GM23338 (cell line): Measurements from ENCODE around the gene CPLANE2. TPM values are rescaled to one million over a fixed set of nuclear protein-coding genes. Genes with fewer than 3 reads are reported as not detected.

ENCODE experiments used
- ATAC-seq: fragments of 200-7000 bp; cut with Tn5 transposase; 3 replicates; pipeline ENCODE4 v1.9.1; 2020
- DNase-seq: peaks from one replicate; pipeline ENCODE4 v3.0.0-alpha.2; 2015; ENCODE audit warnings: low spot score
- H2AFZ ChIP-seq: fragments of 200-600 bp; sonication (generic); 2 replicates; pipeline ENCODE4 v1.8.0; 2016; ENCODE audit warnings: antibody characterized with exemption, mild to moderate bottlenecking, moderate library complexity
- H3F3A ChIP-seq: fragments of 200-600 bp; sonication (generic); replicated peaks from 2 replicates; pipeline ENCODE4 v1.8.0; 2017; ENCODE audit warnings: antibody characterized with exemption, mixed run types, low read depth
- H3K27ac ChIP-seq: fragments of 200-600 bp; sonication (generic); 2 replicates; pipeline ENCODE4 v1.6.1; 2016; ENCODE audit warnings: low read depth
- H3K27me3 ChIP-seq: fragments of 200-600 bp; sonication (generic); 2 replicates; pipeline ENCODE4 v1.8.0; 2016; ENCODE audit warnings: mild to moderate bottlenecking, mixed run types, moderate library complexity; ENCODE audit not compliant: insufficient read depth
- H3K36me3 ChIP-seq: fragments of 200-600 bp; sonication (generic); 2 replicates; pipeline ENCODE4 v1.8.0; 2016; ENCODE audit warnings: mild to moderate bottlenecking; ENCODE audit not compliant: insufficient read depth
- H3K4me1 ChIP-seq: fragments of 200-600 bp; sonication (generic); 2 replicates; pipeline ENCODE4 v1.8.0; 2016; ENCODE audit warnings: mild to moderate bottlenecking, moderate library complexity; ENCODE audit not compliant: insufficient read depth
- H3K4me2 ChIP-seq: fragments of 200-600 bp; sonication (generic); 2 replicates; pipeline ENCODE4 v1.7.1; 2017; ENCODE audit warnings: mixed run types
- H3K4me3 ChIP-seq: fragments of 200-600 bp; sonication (generic); 2 replicates; pipeline ENCODE4 v1.6.1; 2016; ENCODE audit warnings: mixed run types
- H3K79me2 ChIP-seq: fragments of 200-600 bp; sonication (generic); replicated peaks from 2 replicates; pipeline ENCODE4 v1.8.0; 2017; ENCODE audit warnings: mild to moderate bottlenecking; ENCODE audit not compliant: insufficient read depth
- H3K9me2 ChIP-seq: fragments of 200-600 bp; sonication (generic); 2 replicates; pipeline ENCODE4 v1.8.0; 2017; ENCODE audit not compliant: insufficient read depth
- H4K20me1 ChIP-seq: fragments of 200-600 bp; sonication (generic); replicated peaks from 2 replicates; pipeline ENCODE4 v1.8.0; 2017; ENCODE audit warnings: mild to moderate bottlenecking; ENCODE audit not compliant: insufficient read depth
- H3K27ac Mint-ChIP-seq: 2 replicates; pipeline ENCODE4 v1.8.0; 2020; ENCODE audit warnings: inconsistent platforms, mild to moderate bottlenecking, moderate library complexity, mixed read lengths
- H3K27me3 Mint-ChIP-seq: 3 replicates; pipeline ENCODE4 v1.8.0; 2022; ENCODE audit warnings: low read depth, mild to moderate bottlenecking, moderate library complexity, mixed read lengths, inconsistent platforms; ENCODE audit not compliant: insufficient read depth, poor library complexity
- H3K36me3 Mint-ChIP-seq: 3 replicates; pipeline ENCODE4 v1.8.0; 2021; ENCODE audit warnings: low read depth, mild to moderate bottlenecking, inconsistent platforms, moderate library complexity, mixed read lengths
- H3K4me1 Mint-ChIP-seq: 3 replicates; pipeline ENCODE4 v1.8.0; 2020; ENCODE audit warnings: mild to moderate bottlenecking, inconsistent platforms, mixed read lengths
- H3K4me3 Mint-ChIP-seq: 3 replicates; pipeline ENCODE4 v1.8.0; 2021; ENCODE audit warnings: moderate library complexity, mild to moderate bottlenecking, inconsistent platforms, mixed read lengths
- H3K9me3 Mint-ChIP-seq: 3 replicates; pipeline ENCODE4 v1.8.0; 2020; ENCODE audit warnings: moderate library complexity, mild to moderate bottlenecking, inconsistent platforms, mixed read lengths
- CREB1 ChIP-seq: fragments of 250-450 bp; sonication (Bioruptor Pico); IDR thresholded peaks from 2 replicates; pipeline ENCODE4 v1.5.0; 2020; ENCODE audit warnings: low read depth, mild to moderate bottlenecking, moderate library complexity
- CTCF ChIP-seq, 2 experiments: fragments of 200-600 bp in 1 of 2; sonication (generic) in 1 of 2; conservative IDR thresholded peaks; 2 replicates each; pipeline versions ENCODE4 v1.5.1 to v1.6.1; 2016 to 2017; ENCODE audit warnings: antibody characterized with exemption in 2 of 2, low read depth in 2 of 2, mild to moderate bottlenecking in 2 of 2, moderate library complexity in 1 of 2
- ETS1 ChIP-seq: IDR thresholded peaks from 2 replicates; pipeline ENCODE4 v1.6.1; 2016; ENCODE audit warnings: antibody characterized with exemption
- EZH2 ChIP-seq: fragments of 200-600 bp; sonication (generic); IDR thresholded peaks from one replicate; pipeline ENCODE4 v1.8.0; 2017; ENCODE audit warnings: antibody characterized with exemption, mild to moderate bottlenecking, low read depth; ENCODE audit not compliant: unreplicated experiment
- EZH2phosphoT487 ChIP-seq: fragments of 200-600 bp; sonication (generic); IDR thresholded peaks from one replicate; pipeline ENCODE4 v1.8.1; 2018; ENCODE audit warnings: antibody characterized with exemption; ENCODE audit not compliant: unreplicated experiment
- JUNB ChIP-seq: IDR thresholded peaks from one replicate; pipeline ENCODE4 v1.6.1; 2016; ENCODE audit warnings: antibody characterized with exemption; ENCODE audit not compliant: unreplicated experiment
- NANOG ChIP-seq: IDR thresholded peaks from 2 replicates; pipeline ENCODE4 v1.6.1; 2016; ENCODE audit warnings: antibody characterized with exemption, borderline replicate concordance
- POLR2AphosphoS5 ChIP-seq: IDR thresholded peaks from 2 replicates; pipeline ENCODE4 v1.6.1; 2016; ENCODE audit warnings: antibody characterized with exemption, low read depth
- REST ChIP-seq: IDR thresholded peaks from one replicate; pipeline ENCODE4 v1.6.1; 2018; ENCODE audit warnings: antibody characterized with exemption; ENCODE audit not compliant: unreplicated experiment
- STAT1 ChIP-seq: IDR thresholded peaks from one replicate; pipeline ENCODE4 v1.6.1; 2016; ENCODE audit warnings: antibody characterized with exemption; ENCODE audit not compliant: unreplicated experiment
- ZNF114 ChIP-seq: fragments of 250-450 bp; sonication (Bioruptor Pico); IDR thresholded peaks from 2 replicates; pipeline ENCODE4 v1.5.0; 2020; ENCODE audit warnings: mild to moderate bottlenecking, moderate library complexity
- ZNF331 ChIP-seq: fragments of 250-450 bp; sonication (Bioruptor Pico); IDR thresholded peaks from 2 replicates; pipeline ENCODE4 v1.5.0; 2020; ENCODE audit warnings: low read depth, mild to moderate bottlenecking, moderate library complexity
- ZNF462 ChIP-seq: fragments of 250-450 bp; sonication (Bioruptor Pico); IDR thresholded peaks from 2 replicates; pipeline ENCODE4 v1.5.0; 2020; ENCODE audit warnings: mild to moderate bottlenecking, moderate library complexity
- polyA plus RNA-seq: library from polyadenylated mRNA; unstranded; fragments of >200 nt; fragmentation: Nextera tagmentation; extraction: Ambion mirVana; gene quantifications from 2 replicates; pipeline ENCODE4 v1.2.1, GENCODE V29; 2016
- total RNA-seq: library from RNA; depleted of rRNA; stranded (reverse); fragments of >200 nt; shearing (Covaris generic); gene quantifications from 2 replicates; pipeline ENCODE4 v1.2.3, GENCODE V29; 2014

Gene CPLANE2
- total and polyA plus RNA-seq, 2 experiments from 2014 or later = 0.44 to 1.8 TPM

GRCh38 chr1:16191309-16191708 lies 45.7 kb downstream of the CPLANE2 start:
- no peak for DNase-seq

More at GRCh38 chr1:16191309-16191708, 45.7 kb downstream of the CPLANE2 start:
- Histone ChIP-seq H3K4me1 (no peaks in the 10 kb centered on the region), H3K79me2 (no peaks in the 10 kb centered on the region), H3K4me3 (no peak overlapping the region), H4K20me1 (no peaks in the 10 kb centered on the region), H3F3A (no peaks in the 10 kb centered on the region), H2AFZ (no peak overlapping the region), H3K4me2 (no peak overlapping the region), H3K36me3 (no peaks in the 10 kb centered on the region), H3K27me3 (no peaks in the 10 kb centered on the region), H3K27ac (no peak overlapping the region), H3K9me2 (no peaks in the 10 kb centered on the region)
- H3K4me1 Mint-ChIP-seq = no peaks in the 10 kb centered on the region; the same call in 2 of the 3 replicates
- ATAC-seq = no peak
- no peak for TF ChIP-seq ZNF462
- no peak for TF ChIP-seq NANOG
- no peak for TF ChIP-seq REST
- TF ChIP-seq CTCF (conservative IDR thresholded peaks at IDR 0.05; ENCODE audit: low read depth in 2 of 2) = no peak
- no peak for TF ChIP-seq POLR2AphosphoS5
- no peak for TF ChIP-seq ZNF114 (CRISPR knock-in tag)
- TF ChIP-seq STAT1 = no peak
- no peak for TF ChIP-seq CREB1 (CRISPR knock-in tag)
- no peak for TF ChIP-seq EZH2phosphoT487
- no peak for TF ChIP-seq JUNB
- no peak for TF ChIP-seq ZNF331 (CRISPR knock-in tag)
- no peak for TF ChIP-seq ETS1
- TF ChIP-seq EZH2 = no peak
- H3K27ac Mint-ChIP-seq = no peak overlapping the region
- H3K9me3 Mint-ChIP-seq = no peaks in the 10 kb centered on the region
- peaks cover under 1% of the 10 kb centered on the region; the same call in 2 of the 3 replicates for H3K36me3 Mint-ChIP-seq
- H3K4me3 Mint-ChIP-seq = no peak overlapping the region
- peaks cover 4% of the 10 kb centered on the region for H3K27me3 Mint-ChIP-seq
